ENCODE results near the gene MAST3.

The MAST3 gene

DNA sequence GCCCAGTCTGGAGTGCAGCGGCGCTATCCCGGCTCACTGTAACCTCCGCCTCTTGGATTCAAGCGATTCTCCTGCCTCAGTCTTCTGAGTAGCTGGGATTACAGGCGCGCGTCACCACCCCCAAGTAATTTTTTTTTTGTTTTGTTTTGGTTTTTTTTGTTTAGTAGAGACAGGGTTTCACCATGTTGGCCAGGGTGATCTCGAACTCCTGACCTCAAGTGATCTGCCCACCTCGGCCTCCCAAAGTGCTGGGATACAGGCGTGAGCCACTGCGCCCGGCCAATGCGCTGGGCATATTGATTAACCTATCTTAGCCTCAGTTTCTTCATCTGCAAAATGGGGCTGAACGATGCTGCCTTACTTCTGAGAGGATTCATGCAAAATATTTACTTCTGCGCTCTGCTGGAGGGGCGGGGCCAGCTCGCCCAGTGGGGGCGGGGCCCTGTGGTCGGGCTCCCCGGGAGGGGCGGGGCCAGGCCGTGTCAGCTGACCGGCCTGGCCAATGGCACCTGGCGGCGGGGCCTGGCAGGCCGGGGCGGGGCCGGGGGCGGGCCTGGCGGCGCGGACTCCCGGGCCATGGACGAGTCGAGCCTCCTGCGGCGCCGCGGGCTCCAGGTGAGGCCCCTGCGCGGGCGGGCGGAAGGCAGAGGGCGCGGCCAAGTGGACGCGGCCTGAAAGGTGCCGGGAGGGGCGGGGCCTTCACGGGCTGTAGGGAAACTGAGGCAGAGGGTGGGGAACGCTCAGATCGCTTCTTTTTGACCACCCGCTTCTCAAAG is at the start of gene MAST3:
TSS of gene MAST3 (plus strand) at position 562 of the 776 bp plus-strand sequence. CDS start at position 577, 15 bp downstream.
- DNase-seq (ENCODE audit: low read depth, low spot score) = peak; percentile 78

DNA sequence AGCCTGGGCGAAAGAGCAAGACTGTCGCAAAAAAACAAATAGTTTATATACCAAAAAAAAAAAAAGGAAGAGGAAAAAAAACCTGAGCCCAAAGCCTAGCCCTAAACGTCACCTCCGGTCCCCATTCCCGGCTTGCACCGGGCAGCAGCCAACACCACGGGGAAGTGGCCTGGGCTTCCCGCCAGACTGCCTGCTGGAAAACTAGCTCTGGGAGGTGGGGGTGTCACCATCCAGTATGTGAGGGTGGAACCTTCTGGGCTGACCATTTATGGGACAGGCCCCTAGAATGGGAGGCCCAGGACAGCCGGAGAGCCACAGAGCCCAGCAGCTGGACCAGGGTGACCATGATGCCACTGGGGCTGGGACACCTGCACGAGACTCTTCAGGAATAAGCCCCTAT is 48.2 kb upstream of the MAST3 start:
- DNase-seq (ENCODE audit: low read depth, low spot score) = no peak

DNA sequence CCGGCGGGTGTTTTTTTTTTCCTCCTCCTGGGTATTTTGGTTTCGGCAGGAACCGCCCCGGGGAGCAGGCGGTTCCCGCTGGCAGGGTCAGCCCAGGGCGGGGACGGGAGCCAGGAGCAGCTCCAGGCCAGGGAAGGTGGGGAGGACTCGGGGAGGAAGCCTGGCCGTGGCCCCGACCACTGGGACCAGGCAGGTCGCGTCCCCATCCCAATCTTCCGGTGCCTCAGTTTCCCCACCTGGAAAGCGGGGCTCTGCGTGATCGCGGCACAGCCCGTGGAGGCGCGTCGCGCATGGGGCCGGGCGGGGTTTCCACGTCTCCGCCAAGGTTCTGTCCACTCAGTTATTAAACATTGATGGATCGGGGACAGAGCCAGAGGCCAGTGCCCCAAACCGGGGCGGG is 45.7 kb upstream of the MAST3 start:
- no peak for DNase-seq (ENCODE audit: low read depth, low spot score)

DNA sequence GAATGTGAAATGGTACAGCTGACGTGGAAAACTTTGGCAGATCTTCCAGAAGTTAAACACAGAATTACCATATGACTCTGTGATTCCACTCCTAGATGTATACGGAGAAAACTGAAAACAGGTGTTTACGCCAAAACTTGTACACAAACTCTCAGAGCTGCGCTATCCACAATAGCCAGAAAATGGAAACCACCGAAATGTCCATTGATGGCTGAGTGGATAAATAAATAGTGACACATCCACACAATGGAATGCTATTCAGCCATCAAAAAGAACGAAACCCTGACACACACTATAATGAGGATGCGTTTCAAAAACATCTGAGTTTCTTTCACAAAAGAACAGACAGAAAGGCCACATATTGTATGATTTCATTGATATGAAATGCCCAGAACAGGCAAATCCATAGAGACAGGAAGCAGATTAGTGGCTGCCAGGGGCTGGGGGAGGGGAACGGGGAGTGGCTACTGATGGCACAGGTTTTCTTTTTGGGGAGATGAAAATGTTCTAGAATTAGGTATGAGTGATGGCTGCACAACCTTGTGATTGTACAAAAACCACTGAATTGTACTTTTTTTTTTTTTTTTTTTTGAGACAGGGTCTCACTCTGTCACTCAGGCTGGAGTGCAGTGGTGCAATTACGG is 43.9 kb upstream of the MAST3 start:
- DNase-seq (ENCODE audit: low read depth, low spot score) = no peak

DNA sequence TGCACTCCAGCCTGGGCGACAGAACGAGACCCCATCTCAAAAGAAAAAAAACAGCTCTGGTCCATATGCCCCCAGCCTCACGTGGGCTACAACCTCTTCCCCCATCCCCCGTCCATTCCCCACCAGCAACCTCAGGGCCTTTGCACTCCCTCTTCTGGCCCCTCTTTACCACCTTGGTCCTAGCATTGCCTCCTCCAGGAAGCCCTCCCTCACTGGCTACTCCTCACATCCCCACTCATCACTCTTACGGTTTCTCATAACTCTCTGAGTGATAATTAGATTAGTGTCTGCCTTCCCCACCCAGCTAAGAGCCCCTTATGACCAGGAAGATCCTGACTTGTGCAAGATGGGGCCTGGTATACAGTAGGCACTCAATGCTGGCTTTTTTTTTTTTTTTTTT is 41.6 kb upstream of the MAST3 start:
- DNase-seq (ENCODE audit: low read depth, low spot score) = no peak

DNA sequence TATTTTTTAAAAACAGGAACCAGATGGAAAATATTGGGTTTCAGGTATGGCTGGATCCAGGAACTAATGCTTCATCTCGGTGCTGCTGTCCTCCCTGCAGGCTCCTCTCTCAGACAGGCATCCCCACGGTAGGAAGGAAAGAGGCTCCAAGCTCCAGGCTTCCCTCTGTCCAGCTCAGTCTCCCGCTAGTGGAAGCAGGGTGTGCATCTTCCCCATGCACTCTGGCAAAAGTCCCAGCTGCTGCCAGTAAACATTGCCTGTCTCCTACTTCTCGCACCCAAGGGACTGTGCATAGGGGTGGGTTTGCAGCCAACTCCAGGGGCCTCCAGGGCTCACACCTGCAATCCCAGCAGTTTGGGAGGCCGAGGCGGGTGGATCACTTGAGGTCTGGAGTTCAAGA is 40.0 kb upstream of the MAST3 start:
- DNase-seq (ENCODE audit: low read depth, low spot score) = no peak

DNA sequence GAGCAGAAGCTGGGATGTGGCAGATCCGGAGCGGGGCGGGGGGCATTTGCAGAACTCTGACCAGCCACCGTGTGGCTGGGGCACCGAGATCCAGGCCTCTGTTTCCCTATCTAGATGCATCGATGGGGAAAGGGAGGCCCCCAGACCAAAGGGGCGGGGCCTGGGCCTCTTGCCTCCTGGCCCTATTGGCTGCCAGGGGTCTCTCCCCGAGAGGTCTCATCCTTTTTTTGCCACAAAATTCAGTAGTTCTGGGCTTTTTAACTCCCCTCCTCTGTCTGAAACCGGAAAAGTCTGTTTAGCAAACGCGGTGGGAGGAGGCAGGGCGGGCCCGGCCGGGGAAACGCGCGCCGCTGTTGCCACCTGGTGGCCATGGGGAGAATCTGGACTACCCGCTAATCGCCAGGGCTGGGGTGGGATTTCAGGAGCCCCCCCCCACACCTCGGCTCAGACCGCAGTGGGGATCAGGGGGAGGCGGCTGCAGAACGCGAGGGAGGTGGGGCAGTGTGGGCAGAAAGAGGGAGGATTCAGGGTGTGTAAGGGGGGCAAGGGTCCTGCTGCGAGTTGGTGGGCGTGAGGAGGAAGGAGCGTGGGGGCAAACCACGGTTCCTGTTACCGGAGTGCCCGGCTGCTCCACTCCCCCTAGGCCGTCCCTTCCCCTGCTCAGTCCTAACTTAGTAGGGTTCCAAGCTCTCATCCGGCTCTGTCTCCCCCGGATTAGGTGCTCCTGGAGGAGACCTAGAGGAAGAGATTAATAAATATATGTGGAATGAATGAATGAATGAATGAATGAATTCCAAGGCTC is 39.2 kb upstream of the MAST3 start:
- DNase-seq (ENCODE audit: low read depth, low spot score) = peak; percentile 65

DNA sequence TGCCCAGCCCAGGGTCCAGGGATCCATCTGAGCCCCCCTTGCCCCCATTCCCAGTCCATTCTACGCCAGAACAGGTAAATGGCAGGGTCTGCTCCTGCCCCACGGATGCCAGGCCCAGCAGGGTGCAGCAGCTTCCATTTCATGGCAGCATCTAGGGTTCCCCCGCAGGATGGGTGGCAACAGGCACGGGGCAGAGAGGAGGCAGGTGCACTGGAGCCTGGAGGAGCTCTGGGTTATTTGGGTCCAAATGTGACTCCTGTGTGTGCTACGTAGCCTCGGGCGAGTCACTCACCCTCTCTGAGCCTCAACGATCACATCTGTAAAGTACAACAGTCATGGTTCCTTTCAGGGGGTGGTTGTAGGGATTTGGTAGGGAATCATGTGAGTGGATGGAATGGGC is 38.3 kb upstream of the MAST3 start:
- no peak for DNase-seq (ENCODE audit: low read depth, low spot score)

DNA sequence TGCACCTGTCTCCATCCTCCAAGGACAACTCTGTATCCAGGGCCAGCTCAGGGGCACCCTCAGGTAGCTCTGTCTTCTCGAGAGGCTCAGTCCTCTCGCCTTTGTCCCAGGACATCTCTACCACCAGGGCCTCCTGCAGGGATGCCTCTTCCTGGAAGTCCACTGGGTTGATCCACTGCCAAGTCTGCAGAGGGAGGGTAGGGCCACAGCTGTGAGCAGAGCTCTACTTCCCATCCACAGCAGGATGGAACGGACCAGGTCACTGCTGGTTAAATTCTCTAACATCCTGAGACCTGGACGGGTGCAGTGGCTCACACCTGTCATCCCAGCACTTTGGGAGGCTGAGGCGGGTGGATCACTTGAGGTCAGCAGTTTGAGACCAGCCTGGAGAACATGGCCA is 37.7 kb upstream of the MAST3 start:
- DNase-seq (ENCODE audit: low read depth, low spot score) = no peak

DNA sequence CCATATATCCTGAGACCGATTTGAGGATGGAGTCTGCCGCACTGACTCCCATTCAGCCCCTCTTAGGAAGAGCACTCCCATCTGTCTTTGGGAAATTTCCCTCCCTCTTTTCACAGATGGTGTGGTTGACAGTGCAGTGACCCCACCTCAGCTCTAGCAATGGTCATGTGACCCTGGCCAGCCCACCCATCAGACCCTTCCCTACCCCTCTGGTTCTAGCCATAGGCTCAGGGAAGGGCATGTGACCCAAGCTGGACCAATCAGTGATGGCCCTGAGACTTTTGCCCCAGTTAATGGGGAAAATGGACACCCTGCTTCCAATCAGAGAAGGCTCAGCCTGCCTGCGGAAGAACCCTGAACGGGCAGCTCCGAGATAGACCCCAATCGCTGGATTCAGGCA is 37.1 kb upstream of the MAST3 start:
- DNase-seq (ENCODE audit: low read depth, low spot score) = no peak

DNA sequence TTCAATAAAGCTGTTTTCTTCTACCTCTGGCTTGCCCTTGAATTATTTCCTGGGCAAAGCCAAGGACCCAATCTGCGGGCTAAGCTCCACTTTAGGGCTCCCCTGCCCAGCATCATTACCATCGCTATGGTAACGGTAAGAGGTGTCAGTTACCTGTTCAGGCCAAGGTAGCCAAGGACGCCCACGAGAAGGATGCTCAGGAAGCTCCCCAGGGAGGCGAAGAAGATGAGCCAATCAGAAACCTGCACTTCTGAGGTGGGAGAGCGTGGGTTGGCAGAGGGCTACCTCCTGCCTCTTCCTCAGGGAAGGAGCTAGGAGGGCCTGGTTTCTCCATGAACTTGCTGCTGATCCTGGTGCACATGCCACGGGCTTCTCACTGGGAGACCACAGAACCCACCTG is 35.5 kb upstream of the MAST3 start:
- DNase-seq (ENCODE audit: low read depth, low spot score) = no peak

DNA sequence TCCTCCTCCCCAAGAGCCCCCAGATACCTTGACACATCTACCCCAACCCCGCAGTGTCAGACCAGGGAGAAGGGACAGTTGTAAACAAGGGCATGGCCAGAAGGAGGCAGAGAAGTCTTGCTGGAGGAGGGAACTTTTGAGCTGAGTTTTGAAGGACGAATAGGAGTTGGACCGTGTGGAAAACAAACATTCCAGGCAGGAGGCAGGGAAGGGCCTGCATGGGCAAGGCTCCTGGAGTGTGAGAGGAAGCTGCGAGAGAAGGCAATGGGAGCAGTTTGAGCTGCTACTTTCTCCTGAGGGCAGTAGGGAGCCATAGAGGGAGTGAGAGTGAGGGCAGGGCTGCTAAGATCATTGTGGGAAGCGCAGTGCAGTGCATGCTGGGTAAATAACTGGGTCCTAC is 34.1 kb upstream of the MAST3 start:
- DNase-seq (ENCODE audit: low read depth, low spot score) = no peak

DNA sequence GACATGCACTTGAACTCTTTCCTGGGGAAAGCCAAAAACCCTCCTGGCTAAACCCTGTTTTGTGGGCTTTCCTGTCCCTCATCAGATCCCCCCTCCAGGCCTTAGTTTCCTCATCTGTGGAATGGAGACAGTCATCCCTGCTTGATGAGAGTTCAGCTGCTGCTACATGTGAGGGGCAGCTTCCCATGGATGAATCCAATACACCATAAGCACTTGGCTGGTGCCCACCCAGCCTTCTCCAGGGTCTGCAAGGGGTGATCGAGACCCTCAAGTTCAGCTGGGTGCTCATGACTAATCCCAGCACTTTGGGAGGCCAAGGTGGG is 32.4 kb upstream of the MAST3 start:
- no peak for DNase-seq (ENCODE audit: low read depth, low spot score)

DNA sequence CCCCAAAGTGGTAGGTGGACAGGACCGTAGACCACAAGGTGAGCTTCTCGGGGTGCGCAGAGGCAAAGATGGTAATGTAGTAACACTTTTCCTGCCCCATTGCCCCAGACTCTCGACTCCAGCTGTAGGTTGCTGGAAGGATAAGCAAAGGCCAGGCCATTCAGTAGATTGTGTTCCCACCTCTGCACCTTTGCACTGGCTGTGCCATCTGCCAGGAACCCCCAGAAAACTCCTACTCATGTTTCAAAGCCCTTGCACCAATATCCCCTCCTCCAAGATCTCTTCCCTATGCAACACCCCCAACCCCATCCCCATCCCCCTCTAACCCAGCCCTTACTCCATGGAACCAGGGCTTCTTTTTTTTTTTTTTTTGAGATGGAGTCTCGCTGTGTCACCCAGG is 29.2 kb upstream of the MAST3 start:
- DNase-seq (ENCODE audit: low read depth, low spot score) = no peak

DNA sequence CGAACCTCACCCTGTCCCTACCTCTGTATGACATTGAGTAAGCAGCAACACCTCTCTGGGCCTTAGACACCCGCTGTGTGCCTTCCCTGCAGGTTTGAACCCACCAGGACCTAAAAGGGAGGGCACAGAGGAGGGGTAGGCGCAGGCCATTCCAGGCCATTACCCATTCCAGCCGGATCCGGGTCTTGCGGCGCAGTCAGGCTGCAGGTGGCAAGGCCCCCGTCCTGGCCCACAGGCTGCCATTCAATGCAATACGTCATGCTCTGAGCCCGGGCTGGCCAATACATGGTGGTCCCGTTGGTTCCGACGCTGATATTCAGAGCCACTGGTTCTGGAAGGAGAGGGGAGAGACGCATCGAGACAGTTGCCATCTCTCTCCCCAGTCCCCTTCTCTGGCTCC is 28.2 kb upstream of the MAST3 start:
- no peak for DNase-seq (ENCODE audit: low read depth, low spot score)

DNA sequence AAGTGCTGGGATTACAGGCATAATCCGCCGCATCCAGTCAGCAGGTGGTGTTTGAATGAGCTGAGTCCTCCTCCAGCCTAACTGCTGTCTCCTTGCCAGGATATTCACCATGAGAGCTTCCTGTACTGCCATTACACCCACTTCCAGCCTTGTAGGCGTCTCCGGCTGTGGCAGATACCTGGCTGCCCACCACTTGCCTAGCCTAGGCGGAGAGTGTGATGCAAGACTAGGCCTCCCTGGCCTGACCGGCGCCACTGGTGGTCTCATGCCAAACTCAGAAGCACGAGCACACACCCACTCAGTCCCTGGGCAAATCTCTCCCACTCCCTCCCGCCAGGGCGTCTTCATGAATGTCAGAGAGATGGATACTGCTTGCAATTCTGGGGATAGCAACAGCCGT is 27.4 kb upstream of the MAST3 start:
- DNase-seq (ENCODE audit: low read depth, low spot score) = no peak

DNA sequence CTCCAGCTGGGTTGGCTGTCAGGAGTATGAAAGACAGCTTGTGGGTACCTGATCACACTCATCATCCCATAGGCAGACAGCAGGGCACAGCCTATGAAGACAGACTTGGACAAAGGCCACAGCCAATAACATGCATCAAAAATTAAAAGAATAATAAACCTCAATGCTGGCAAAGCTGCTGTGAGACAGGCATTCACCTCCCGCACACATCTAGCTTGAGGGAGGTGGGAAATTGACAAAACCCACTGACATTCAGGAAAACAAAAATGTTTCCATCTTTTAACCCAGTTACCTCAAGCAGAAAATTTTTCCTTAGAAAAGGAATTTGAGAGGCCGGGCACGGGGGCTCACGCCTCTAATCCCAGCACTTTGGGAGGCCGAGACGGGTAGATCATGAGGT is 25.2 kb upstream of the MAST3 start:
- DNase-seq (ENCODE audit: low read depth, low spot score) = no peak

DNA sequence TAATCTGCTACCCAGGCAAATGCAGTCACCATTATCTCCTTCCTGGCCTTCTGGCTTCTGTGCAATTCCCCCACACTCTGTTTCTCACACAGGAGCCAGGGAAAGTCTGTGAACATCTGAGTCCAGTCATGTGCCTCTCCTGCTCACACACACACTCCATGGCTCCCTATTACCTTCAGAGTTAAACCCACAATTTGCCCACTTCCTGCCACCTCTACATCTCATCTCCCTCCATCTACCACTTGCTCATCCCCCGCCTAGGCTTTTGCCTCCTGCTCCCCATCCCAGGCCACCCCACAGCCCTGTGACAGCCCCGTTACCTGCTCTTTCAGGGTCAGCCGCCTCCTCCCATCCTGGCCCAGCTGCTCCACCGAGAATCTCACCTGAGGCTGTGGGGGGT is 24.4 kb upstream of the MAST3 start:
- DNase-seq (ENCODE audit: low read depth, low spot score) = no peak

DNA sequence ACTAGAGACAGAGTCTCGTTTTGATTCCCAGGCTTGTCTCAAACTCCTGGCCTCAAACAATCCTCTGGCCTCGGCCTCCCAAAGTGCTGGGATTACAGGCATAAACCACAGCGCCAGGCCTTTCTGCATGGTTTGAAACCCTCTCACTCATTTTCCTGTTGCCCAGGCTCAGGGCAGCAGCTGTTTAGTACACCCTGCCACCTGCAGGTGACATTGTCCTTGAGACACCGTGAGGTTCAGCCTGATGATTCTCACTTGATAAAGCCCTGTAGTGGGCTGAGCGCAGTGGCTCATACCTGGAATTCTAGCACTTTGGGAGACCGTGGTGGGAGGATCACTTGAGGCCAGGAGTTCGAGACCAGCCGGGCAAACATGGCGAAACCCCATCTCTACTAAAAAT is 23.4 kb upstream of the MAST3 start:
- DNase-seq (ENCODE audit: low read depth, low spot score) = no peak

DNA sequence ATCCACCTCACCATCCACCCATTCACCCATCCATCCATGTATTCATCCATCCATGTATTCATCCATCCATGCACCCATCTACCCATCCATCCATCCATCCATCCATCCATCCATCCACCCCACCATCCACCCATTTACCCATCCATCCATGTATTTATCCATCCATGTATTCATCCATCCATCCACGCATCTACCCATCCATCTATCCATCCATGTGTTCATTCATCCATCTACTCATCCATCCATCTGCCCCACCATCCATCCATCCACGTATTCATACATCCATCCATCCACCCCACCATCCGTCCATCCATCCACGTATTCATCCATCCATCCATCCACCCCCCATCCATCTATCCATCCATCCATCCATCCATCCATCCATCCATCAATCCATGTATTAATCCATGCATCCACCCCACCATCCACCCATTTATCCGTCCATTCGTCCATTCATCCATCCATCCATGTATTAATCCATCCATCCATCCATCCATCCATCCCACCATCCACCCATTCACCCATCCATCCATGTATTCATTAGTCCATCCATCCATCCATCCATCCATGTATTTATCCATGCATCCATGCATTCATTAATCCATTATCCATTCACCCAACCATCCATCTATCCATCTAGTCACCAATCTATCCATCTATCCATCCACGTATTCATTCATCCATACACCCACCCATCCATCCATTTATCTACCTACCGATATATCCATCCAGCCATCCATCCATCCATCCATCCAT is 13.5 kb upstream of the MAST3 start:
- no peak for DNase-seq (ENCODE audit: low read depth, low spot score)

DNA sequence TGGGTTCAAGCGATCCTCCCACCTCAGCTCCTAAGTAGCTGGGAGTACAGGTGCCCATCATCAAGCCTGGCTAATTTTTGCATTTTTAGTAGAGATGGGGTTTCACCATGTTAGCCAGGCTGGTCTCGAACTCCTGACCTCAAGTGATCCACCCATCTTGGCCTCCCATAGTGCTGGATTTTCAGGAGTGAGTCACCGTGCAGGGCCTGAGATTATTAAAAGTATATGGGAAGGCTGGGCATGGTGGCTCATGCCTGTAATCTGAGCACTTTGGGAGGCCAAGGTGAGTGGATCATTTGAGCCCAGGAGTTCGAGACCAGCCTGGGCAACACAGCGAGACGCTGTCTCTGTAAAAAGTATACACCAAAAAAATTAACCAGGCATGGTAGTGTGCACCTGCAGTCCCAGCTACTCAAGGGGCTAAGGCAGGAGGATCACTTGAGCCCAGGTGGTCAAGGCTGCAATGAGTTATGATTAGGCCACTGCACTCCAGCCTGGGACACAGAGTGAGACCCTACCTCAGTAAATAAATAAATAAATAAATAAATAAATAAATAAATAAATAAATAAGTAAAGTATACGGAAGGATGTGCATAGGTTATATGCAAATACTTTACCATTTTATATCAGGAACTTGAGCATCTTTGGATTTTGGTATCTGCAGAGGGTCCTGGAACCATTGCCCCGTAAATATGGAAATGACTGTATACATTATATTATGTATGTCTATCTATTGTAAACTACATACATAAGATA is 11.7 kb upstream of the MAST3 start:
- DNase-seq (ENCODE audit: low read depth, low spot score) = no peak

Data from activated naive CD8-positive, alpha-beta T cell treated with anti-CD3 and anti-CD28 coated beads, Interleukin-2, amount 50 U/mL, for 16 hours (primary cell).